Osteocyte (in vitro differentiated cells): ENCODE results near the gene CAD. TPM values are rescaled to one million over a fixed set of nuclear protein-coding genes. Genes with fewer than 3 reads are reported as not detected.

Experiments used
- DNase-seq: peaks from one replicate; pipeline ENCODE4 v3.0.0; 2021; ENCODE audit warnings: mixed read lengths; ENCODE audit not compliant: unreplicated experiment; ENCODE audit errors: extremely low spot score
- H3K27ac Mint-ChIP-seq: one replicate; pipeline ENCODE4 v1.8.0; 2021; ENCODE audit warnings: mild to moderate bottlenecking, mixed read lengths; ENCODE audit not compliant: unreplicated experiment
- H3K27me3 Mint-ChIP-seq: one replicate; pipeline ENCODE4 v1.8.0; 2021; ENCODE audit warnings: mixed read lengths; ENCODE audit not compliant: unreplicated experiment
- H3K36me3 Mint-ChIP-seq: one replicate; pipeline ENCODE4 v1.8.0; 2021; ENCODE audit warnings: mixed read lengths; ENCODE audit not compliant: unreplicated experiment
- H3K4me1 Mint-ChIP-seq: one replicate; pipeline ENCODE4 v1.8.0; 2021; ENCODE audit warnings: mixed read lengths; ENCODE audit not compliant: unreplicated experiment
- H3K4me3 Mint-ChIP-seq: one replicate; pipeline ENCODE4 v1.8.0; 2021; ENCODE audit warnings: mild to moderate bottlenecking, moderate library complexity, mixed read lengths; ENCODE audit not compliant: unreplicated experiment
- H3K9me3 Mint-ChIP-seq: one replicate; pipeline ENCODE4 v1.8.0; 2021; ENCODE audit warnings: mixed read lengths; ENCODE audit not compliant: unreplicated experiment
- CTCF ChIP-seq: fragments of 200-600 bp; sonication (generic); IDR thresholded peaks from 2 replicates; pipeline ENCODE4 v1.5.0; 2021; ENCODE audit warnings: antibody characterized with exemption, mild to moderate bottlenecking, moderate library complexity
- total RNA-seq: library from RNA; stranded (reverse); gene quantifications from 2 replicates; pipeline ENCODE4 v1.2.1, GENCODE V29; 2021

Gene CAD
- total RNA-seq, 1 donor from 2014 or later, result 72.6 TPM

DNA sequence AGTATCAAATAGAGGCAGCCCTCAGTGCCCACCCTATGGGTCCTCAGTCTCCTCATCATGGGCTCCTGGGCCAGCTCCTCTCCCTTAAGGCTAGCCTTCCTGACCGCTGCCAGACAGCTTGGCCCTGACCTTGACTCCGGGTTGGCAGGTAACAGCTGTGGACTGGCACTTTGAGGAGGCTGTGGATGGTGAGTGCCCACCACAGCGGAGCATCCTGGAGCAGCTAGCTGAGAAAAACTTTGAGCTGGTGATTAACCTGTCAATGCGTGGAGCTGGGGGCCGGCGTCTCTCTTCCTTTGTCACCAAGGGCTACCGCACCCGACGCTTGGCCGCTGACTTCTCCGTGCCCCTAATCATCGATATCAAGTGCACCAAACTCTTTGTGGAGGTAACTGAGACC lies 19.0 kb downstream of the CAD start:
- TF ChIP-seq CTCF, result no peak
- no peak for DNase-seq
- Mint-ChIP-seq H3K36me3 (peaks cover 74% of the 10 kb centered on the region), H3K4me1 (no peaks in the 10 kb centered on the region), H3K4me3 (no peak overlapping the region), H3K27ac (no peak overlapping the region), H3K27me3 (no peaks in the 10 kb centered on the region), H3K9me3 (no peaks in the 10 kb centered on the region)

GRCh38 chr2:27236626-27237025 lies 19.5 kb downstream of the CAD start:
- Mint-ChIP-seq H3K27ac (no peak overlapping the region), H3K27me3 (no peaks in the 10 kb centered on the region), H3K36me3 (peaks cover 75% of the 10 kb centered on the region)

GRCh38 chr2:27237341-27237945 lies 20.3 kb downstream of the CAD start:
- Mint-ChIP-seq H3K27me3 (no peaks in the 10 kb centered on the region), H3K4me3 (no peak overlapping the region), H3K27ac (no peak overlapping the region), H3K36me3 (peaks cover 73% of the 10 kb centered on the region), H3K9me3 (no peaks in the 10 kb centered on the region), H3K4me1 (no peaks in the 10 kb centered on the region)
- DNase-seq, result no peak
- no peak for TF ChIP-seq CTCF

More at GRCh38 chr2:27236626-27237025, 19.5 kb downstream of the CAD start:
- no peak for TF ChIP-seq CTCF
- no peak overlapping the region for H3K4me3 Mint-ChIP-seq
- H3K4me1 Mint-ChIP-seq, result no peaks in the 10 kb centered on the region
- no peak for DNase-seq
- H3K9me3 Mint-ChIP-seq, result no peaks in the 10 kb centered on the region

DNA sequence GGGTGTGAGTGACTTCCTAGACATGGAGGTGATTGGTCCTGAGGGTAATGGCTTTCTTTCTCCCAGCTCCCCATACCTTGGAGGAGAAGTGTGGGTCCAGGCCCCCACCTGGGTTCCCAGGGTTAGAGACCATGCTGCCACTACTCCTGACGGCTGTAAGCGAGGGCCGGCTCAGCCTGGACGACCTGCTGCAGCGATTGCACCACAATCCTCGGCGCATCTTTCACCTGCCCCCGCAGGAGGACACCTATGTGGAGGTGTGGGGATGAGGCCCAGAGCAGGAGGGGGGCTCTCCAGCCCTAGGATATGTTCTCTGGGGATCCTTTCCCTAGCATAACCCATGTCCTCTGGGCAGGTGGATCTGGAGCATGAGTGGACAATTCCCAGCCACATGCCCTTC lies 21.8 kb downstream of the CAD start:
- Mint-ChIP-seq H3K27ac (no peak overlapping the region), H3K27me3 (no peaks in the 10 kb centered on the region), H3K36me3 (peaks cover 73% of the 10 kb centered on the region), H3K4me1 (no peaks in the 10 kb centered on the region), H3K9me3 (no peaks in the 10 kb centered on the region), H3K4me3 (no peak overlapping the region)
- TF ChIP-seq CTCF, result no peak
- DNase-seq, result no peak

DNA sequence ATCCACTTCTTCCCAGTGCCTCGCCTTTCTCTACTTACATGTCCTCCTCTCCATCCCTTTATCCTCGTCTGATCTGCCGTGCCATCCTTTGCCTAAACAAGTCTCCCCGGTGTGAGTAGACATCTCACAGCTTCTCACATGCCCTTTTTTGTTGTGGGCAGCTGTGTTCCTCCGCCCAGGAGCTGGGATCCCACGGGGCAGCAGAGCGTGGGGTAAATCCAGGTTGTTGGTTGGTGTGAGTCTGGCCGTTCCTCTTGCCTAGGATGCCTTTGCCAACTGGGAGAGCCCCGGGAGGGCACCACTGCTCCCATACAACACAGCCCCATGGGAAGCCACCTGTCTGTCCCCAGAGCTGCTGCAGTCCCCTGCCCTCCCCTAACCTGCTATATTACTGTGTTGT lies 23.2 kb downstream of the CAD start:
- H3K27me3 Mint-ChIP-seq, result no peaks in the 10 kb centered on the region
- H3K9me3 Mint-ChIP-seq, result no peaks in the 10 kb centered on the region
- no peak overlapping the region for H3K4me3 Mint-ChIP-seq
- no peak for TF ChIP-seq CTCF
- no peak for DNase-seq
- H3K4me1 Mint-ChIP-seq, result no peaks in the 10 kb centered on the region
- H3K36me3 Mint-ChIP-seq, result peaks cover 65% of the 10 kb centered on the region
- H3K27ac Mint-ChIP-seq, result no peak overlapping the region
